GM19238 (cell line): ENCODE results near the gene KIFC1.
"Not testable (repeated sequence)": the region's sequence is repeated elsewhere in the genome, so short reads cannot be mapped to it uniquely, and the experiment has no call there.

Experiments used
- DNase-seq: peaks from one replicate; pipeline ENCODE4 v3.0.0; 2011; ENCODE audit warnings: low spot score; ENCODE audit not compliant: insufficient read length

Gene KIFC1, protein sequence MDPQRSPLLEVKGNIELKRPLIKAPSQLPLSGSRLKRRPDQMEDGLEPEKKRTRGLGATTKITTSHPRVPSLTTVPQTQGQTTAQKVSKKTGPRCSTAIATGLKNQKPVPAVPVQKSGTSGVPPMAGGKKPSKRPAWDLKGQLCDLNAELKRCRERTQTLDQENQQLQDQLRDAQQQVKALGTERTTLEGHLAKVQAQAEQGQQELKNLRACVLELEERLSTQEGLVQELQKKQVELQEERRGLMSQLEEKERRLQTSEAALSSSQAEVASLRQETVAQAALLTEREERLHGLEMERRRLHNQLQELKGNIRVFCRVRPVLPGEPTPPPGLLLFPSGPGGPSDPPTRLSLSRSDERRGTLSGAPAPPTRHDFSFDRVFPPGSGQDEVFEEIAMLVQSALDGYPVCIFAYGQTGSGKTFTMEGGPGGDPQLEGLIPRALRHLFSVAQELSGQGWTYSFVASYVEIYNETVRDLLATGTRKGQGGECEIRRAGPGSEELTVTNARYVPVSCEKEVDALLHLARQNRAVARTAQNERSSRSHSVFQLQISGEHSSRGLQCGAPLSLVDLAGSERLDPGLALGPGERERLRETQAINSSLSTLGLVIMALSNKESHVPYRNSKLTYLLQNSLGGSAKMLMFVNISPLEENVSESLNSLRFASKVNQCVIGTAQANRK

DNA sequence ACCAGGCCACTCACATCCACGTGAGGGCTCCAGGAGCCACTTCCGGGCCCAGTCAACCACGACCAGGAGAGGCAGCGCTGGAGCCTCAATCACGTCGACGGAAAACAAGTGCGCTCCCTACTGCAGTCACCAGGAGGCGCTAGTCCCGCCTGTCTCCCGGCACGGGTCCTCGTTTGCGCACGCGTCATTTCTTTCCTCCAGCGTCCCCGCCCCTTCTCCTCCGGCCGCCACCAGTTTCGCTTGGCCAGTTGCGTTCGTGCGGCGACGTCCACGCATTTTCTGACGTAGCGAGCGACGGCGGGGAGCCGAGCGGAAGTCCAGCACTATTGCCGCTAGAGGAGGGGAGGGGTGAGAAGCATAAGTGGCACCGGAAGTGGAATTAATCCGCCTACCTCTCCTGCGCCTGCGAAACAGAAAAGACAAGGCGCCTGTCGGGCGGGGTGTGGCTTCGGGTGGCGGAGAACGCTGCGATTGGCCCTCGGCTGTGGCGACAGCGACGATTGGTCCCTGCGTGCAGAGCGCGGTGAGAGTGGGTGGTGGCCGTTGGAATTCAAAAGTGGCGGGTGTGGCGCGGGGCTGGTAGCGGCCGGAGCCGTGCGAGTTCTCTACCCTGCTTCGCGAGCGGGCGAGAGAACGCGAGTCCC lies at the start of gene KIFC1:
Gene KIFC1 (plus strand): TSS at position 546 of the 644 bp plus-strand sequence. CDS start 163 bp downstream, outside the sequence.
- peak; percentile 93 for DNase-seq

DNA sequence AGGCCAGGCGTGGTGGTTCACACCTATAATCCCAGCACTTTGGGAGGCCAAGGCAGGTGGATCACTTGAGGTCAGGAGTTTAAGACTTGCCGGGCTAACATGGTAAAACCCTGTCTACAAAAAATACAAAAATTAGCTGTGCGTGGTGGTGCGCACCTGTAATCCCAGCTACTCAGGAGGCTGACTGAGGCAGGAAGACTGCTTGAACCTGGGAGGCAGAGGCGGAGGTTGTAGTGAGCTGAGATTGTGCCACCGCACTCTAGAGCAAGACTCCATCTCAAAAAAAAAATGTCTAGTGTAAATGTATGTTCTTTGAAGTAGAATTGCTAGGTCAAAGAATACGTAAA lies 48.0 kb upstream of the KIFC1 start:
- DNase-seq: not testable (repeated sequence)

DNA sequence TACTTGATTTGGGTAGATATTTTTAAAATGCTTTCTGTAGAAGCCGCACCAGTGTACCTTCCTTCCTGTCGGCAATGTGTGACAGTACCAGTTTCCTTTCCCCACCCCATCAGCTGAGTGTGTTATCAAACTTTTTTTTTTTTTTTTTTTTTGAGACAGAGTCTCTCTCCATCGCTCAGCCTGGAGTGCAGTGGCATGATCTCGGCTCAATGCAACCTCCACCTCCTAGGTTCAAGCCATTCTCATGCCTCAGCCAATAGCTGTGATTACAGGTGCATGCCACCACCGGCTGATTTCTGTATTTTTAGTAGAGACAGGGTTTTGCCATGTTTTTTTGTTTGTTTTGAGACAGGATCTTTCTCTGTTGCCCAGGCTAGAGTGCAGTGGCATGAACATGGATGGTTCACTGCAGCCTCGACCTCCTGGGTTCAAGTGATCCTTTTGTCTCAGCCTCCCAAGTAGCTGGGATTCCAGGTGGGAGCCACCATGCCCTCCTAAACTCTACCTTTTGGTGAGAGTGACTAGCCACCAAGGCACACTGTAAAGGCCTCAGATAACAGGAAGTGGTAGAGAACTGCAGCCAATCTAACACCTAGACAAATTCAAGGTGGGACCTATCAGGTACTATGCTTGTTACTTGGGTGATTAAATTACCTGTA lies 47.5 kb upstream of the KIFC1 start:
- DNase-seq: no peak

DNA sequence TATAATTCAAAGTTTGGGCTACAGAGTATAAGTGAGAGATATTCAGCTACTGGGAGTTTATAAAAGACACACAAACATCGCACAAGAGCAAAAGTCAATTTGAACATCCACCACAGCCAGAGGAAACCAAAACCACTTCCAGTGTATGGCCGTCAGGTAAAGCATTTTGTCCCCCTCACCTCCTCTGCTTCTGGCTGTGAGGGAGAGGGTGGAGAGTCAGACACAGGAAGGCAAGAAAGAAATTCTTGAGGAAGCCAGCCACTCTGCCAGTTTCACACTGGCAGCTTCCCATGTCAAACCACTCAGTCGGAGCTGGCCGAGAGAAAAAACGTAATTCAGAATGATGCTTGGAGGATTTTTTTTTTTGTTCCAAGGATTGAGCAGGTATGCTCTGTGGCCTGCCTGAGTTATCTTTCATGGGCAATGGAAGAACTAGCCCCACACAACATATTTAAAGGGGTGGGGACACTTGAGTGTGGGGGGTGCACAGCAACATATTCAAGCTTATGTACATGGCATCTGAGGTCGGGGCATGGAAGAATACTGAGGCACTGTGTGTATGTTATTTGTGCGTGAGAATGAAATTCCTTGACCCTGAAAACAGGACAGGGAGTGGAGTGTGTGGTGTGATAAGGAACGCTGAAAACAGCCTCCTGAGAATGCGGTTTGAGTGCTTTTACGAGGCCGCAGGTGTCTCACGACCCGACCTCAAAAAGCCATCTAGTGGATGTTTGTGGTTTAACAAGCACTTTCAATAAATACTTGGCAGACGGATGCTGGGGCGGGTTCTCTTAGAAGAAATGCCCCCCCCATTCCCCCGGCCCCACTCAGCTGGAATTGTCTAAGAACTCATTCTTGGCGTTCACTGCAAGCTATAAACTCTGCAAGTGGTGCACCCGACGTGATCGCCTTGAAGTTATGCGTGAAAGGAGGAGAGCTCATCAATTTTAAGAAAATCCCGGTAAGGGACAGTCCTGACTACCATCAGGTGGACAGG lies 46.6 kb upstream of the KIFC1 start:
- DNase-seq: peak; percentile 63

DNA sequence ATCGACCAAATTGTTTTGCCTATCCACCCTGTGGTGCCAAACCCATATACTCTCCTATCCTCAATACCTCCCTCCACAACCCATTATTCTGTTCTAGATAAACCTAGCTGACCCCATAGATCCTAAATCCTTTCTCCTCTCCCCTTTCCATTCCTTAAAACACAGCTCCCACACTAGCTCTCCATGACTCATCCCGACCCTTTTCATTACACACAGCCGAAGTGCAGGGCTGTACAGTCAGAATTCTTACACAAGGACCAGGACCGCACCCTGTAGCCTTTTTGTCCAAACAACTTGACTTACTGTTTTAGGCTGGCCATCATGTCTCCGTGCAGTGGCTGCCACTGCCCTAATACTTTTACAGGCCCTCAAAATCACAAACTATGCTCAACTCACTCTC lies 44.7 kb upstream of the KIFC1 start:
- DNase-seq: not testable (repeated sequence)

DNA sequence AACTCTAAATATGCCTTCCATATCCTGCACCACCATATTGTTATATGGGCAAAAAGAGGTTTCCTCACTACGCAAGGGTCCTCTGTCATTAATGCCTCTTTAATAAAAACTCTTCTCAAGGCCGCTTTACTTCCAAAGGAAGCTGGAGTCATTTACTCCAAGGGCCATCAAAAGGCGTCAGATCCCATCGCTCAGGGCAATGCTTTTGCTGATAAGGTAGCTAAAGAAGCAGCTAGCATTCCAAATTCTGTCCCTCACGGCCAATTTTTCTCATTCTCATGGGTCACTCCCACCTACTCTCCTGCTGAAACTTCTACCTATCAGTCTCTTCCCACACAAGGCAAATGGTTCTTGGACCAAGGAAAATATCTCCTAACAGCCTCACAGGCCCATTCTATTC lies 43.8 kb upstream of the KIFC1 start:
- no peak for DNase-seq

- DNase-seq: not testable (repeated sequence)
Observed at GRCh38 chr6:33355860-33356259, 35.8 kb upstream of the KIFC1 start.

- DNase-seq: no peak
Observed at GRCh38 chr6:33356295-33356694, 35.3 kb upstream of the KIFC1 start.

DNA sequence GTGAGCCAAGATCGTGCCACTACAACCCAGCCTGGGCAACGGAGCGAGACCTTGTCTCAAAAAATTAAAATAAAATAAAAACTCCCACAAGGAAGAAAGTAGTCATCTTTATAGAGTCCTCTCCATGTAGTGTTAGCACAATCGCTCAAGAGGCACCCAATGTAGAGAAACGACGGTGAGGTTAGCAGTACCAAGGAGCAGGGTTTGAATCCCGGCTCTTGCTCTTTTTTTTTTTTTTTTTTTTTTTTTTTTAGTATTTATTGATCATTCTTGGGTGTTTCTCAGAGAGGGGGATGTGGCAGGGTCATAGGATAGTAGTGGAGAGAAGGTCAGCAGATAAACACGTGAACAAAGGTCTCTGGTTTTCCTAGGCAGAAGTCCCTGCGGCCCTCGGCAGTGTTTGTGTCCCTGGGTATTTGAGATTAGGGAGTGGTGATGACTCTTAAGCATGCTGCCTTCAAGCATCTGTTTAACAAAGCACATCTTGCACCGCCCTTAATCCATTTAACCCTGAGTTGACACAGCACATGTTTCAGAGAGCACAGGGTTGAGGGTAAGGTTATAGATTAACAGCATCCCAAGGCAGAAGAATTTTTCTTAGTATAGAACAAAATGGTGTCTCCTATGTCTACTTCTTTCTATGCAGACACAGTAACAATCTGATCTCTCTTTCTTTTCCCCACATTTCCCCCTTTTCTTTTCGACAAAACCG lies 34.3 kb upstream of the KIFC1 start:
- not testable (repeated sequence) for DNase-seq

DNA sequence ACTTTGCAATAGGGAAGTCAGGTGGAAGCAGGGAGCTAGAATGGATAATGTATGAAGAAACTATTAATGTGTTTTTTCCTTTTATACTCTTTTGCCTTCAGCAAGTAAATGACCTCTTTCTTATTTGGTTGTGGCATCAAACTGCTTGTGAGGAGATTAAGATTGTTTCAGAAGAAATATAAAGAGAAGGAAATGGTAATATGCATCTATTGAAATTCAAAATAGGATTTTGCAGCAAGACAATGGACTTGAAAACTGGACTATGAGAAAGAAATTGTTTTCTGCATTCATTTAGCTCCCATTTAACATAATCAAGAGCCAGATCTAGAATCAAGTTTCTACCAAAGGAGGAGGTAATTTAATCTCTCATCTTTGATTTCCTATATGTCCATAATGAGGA lies 32.3 kb upstream of the KIFC1 start:
- no peak for DNase-seq

GRCh38 chr6:33363486-33363885 lies 28.1 kb upstream of the KIFC1 start:
- DNase-seq: not testable (repeated sequence)

DNA sequence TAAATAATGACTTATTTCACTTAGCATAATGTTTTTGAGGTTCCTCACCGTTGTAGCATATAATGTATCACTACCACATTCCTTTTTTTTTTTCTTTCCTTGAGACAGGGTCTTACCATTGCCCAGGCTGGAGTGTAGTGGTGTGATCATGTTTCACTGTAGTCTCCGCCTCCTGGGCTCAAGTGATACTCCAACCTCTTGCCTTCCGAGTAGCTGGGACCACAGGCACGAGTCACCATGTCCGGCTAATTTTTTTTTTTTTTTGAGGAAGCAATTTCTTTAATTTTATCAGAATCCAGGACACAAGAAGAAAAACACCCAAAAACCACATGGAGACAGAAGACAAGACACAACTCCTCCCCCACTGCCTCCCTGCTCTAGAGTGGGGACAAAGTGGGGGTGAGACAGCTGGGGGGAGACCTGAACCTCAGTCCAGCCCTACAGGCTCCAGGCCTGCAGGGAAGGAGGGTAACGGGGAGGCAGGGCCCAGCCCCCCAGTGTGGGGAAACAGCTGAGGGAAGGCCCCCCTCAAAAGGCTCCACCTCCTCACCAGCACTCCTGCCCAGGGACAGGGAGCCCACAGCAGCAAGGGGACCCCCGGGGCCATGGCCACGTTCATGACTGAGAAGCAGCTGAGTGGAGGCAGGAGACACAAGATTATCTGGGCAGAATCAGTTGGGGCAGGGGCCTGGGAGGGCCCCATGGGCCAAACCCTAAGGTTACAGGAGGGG lies 27.0 kb upstream of the KIFC1 start:
- DNase-seq: not testable (repeated sequence)

DNA sequence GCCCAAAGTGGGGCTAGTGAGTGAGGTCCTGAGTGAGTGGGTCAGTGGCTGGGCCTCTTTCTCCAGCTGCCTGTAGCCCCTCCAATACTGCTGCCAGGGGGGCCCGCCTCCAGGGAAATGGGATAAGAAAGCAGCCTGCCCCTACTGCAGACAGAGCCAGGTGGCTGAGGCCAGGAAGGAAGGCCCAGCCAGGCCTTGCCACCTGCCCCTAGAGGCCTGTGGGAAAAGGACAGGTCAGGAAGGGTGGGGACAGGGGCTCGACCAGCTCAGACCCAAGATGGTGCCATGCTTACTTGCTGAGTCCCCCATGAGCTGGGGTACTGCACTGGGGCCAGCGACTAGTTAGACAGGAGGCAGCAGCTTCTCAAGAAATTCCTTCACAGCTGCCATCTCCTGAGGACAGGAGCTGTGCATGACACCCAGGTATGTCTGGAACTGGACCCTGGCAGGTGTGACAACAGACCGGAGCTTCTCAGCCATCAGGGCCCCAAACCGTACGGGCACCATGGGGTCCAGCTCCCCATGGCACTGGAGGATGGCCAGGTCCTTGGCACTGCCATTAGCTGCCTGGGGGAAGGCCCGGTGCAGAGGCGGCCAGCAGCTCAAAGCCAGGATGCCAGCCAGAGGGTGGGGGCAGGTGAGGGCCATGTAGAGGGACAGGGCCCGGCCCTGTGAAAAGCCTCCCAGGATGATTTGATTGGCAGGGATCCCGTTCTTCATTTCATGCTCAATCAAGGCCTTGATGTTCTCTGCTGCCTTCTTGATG lies 26.2 kb upstream of the KIFC1 start:
- not testable (repeated sequence) for DNase-seq

GRCh38 chr6:33367009-33367714 lies 24.5 kb upstream of the KIFC1 start:
- no peak for DNase-seq

- DNase-seq: not testable (repeated sequence)
Observed at GRCh38 chr6:33367715-33368025, 24.0 kb upstream of the KIFC1 start.

- DNase-seq: not testable (repeated sequence)
Observed at GRCh38 chr6:33371901-33372300, 19.7 kb upstream of the KIFC1 start.

DNA sequence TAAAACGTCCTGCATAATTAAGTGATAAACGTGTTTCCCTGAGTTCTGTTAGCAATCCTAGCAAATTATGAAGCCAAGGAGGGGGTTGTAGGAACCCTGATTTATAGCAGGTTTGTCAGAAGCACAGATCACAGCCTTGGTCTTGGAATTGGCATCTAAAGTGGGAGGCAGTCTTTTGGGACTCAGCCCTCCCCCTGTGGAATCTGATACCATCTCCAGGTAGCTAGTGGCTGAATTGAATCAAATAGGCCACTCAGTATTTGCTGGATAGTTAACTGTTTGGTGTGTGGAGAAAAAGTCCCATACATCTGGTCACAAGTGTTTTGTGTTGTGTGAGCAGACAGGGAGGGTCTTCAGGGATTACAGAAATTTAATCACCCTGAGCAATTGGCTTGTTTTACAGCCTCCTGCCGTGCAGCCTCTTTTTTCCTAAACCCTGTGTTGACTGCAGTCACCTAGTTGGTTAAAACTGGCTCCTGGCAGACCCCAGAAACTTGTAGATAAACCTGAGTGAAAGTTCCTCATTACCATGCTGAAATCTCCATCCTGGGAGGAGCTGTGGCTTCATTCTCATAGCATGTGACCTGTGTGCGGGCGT lies 19.0 kb upstream of the KIFC1 start:
- no peak for DNase-seq
